ENCODE measurements around the gene SRRM4. TPM values are rescaled to one million over a fixed set of nuclear protein-coding genes. Genes with fewer than 3 reads are reported as not detected.

Gene SRRM4
- total and polyA plus RNA-seq, 12 donors, result 0.11 to 4.3 (median 0.67) TPM; not detected in 3

- Histone ChIP-seq H3K4me1 (replicated peaks in 1 of 2) (no peaks in the 10 kb centered on the region), H3K27me3 (peaks cover 15% of the 10 kb centered on the region), H3K9me3 (replicated peaks in 1 of 3) (no peaks in the 10 kb centered on the region), H3K4me3 (no peak overlapping the region), H3K36me3 (replicated peaks in 1 of 2) (no peaks in the 10 kb centered on the region), H3K27ac (peak overlapping the region in 1 of 5 donors; percentile 26)
- peak in 1 of 7 donors; percentile 60 for DNase-seq
- intact Hi-C loops (cut with DNase I), result no loop called here
- TF ChIP-seq CTCF (IDR thresholded peaks at IDR 0.05) (no peak), POLR2A (IDR thresholded peaks at IDR 0.05) (no peak)
- 0 to 5% (median 4%) methylated on average over 14 to 20 of the region's 20 CpGs for WGBS, 4 donors
Observed at GRCh38 chr12:119008691-119009221, 27.4 kb downstream of the SRRM4 start.

- no peaks in the 10 kb centered on the region for H3K36me3 ChIP-seq (replicated peaks in 1 of 2)
- H3K4me3 ChIP-seq, result no peak overlapping the region
- TF ChIP-seq CTCF (IDR thresholded peaks at IDR 0.05) (no peak), POLR2A (IDR thresholded peaks at IDR 0.05) (no peak)
- H3K27me3 ChIP-seq, result peaks cover 15% of the 10 kb centered on the region
- H3K9me3 ChIP-seq (replicated peaks in 1 of 3), result no peaks in the 10 kb centered on the region
- no peak overlapping the region for H3K27ac ChIP-seq
- no peaks in the 10 kb centered on the region for H3K4me1 ChIP-seq (replicated peaks in 1 of 2)
- WGBS, 4 donors, result 0 to 28% (median 23%) methylated on average over 2 of the region's 2 CpGs
- intact Hi-C loops (cut with DNase I), result no loop called here
- no peak for DNase-seq
Observed at GRCh38 chr12:119011231-119011630, 29.9 kb downstream of the SRRM4 start.

GRCh38 chr12:119012179-119012578 is 30.8 kb downstream of the SRRM4 start:
- H3K27me3 ChIP-seq, result peaks cover 8% of the 10 kb centered on the region
- intact Hi-C loops (cut with DNase I), result no loop called here
- TF ChIP-seq POLR2A (IDR thresholded peaks at IDR 0.05) (no peak), CTCF (IDR thresholded peaks at IDR 0.05) (no peak)
- H3K27ac ChIP-seq, result no peak overlapping the region
- H3K4me1 ChIP-seq (replicated peaks in 1 of 2), result no peaks in the 10 kb centered on the region
- 31 to 42% (median 35%) methylated on average over 3 of the region's 3 CpGs for WGBS, 4 donors
- no peak overlapping the region for H3K4me3 ChIP-seq
- no peak for DNase-seq
- H3K36me3 ChIP-seq (replicated peaks in 1 of 2), result no peaks in the 10 kb centered on the region
- H3K9me3 ChIP-seq (replicated peaks in 1 of 3), result no peaks in the 10 kb centered on the region

GRCh38 chr12:119013023-119013422 is 31.7 kb downstream of the SRRM4 start:
- TF ChIP-seq POLR2A (IDR thresholded peaks at IDR 0.05) (no peak), CTCF (IDR thresholded peaks at IDR 0.05) (no peak)
- Histone ChIP-seq H3K9me3 (replicated peaks in 1 of 3) (no peaks in the 10 kb centered on the region), H3K4me3 (no peak overlapping the region), H3K27ac (no peak overlapping the region), H3K27me3 (peaks cover 12% of the 10 kb centered on the region), H3K36me3 (replicated peaks in 1 of 2) (no peaks in the 10 kb centered on the region), H3K4me1 (replicated peaks in 1 of 2) (no peaks in the 10 kb centered on the region)
- DNase-seq, result no peak
- intact Hi-C loops (cut with DNase I), result no loop called here
